HG02852 (cell line): ENCODE data around the gene PLEKHG1.

Experiments
- ATAC-seq: cut with Tn5 transposase; IDR thresholded peaks from one replicate; pipeline ENCODE4 v1.9.1; 2021; ENCODE audit warnings: mild to moderate bottlenecking, moderate library complexity; ENCODE audit not compliant: unreplicated experiment

Gene PLEKHG1

GRCh38 chr6:150599199-150600009, at the start of gene PLEKHG1:
PLEKHG1 (plus strand) TSS chr6:150599885; CDS start chr6:150733682, 133,797 bp downstream.
- peak; percentile 77 for ATAC-seq

- no peak for ATAC-seq
Observed at GRCh38 chr6:150550244-150550643, 49.4 kb upstream of the PLEKHG1 start.

GRCh38 chr6:150557043-150557599, 42.6 kb upstream of the PLEKHG1 start:
- ATAC-seq: no peak

GRCh38 chr6:150560004-150560883, 39.4 kb upstream of the PLEKHG1 start:
- ATAC-seq: no peak

- no peak for ATAC-seq
Observed at GRCh38 chr6:150560884-150561219, 38.8 kb upstream of the PLEKHG1 start.

GRCh38 chr6:150565945-150566344, 33.7 kb upstream of the PLEKHG1 start:
- ATAC-seq: no peak

GRCh38 chr6:150566486-150566885, 33.2 kb upstream of the PLEKHG1 start:
- ATAC-seq: no peak

- no peak for ATAC-seq
Observed at GRCh38 chr6:150567380-150567779, 32.3 kb upstream of the PLEKHG1 start.

- no peak for ATAC-seq
Observed at GRCh38 chr6:150567823-150568383, 31.8 kb upstream of the PLEKHG1 start.

- no peak for ATAC-seq
Observed at GRCh38 chr6:150568560-150568959, 31.1 kb upstream of the PLEKHG1 start.

- ATAC-seq: no peak
Observed at GRCh38 chr6:150569161-150569560, 30.5 kb upstream of the PLEKHG1 start.

GRCh38 chr6:150573041-150573681, 26.5 kb upstream of the PLEKHG1 start:
- no peak for ATAC-seq

GRCh38 chr6:150575836-150576235, 23.8 kb upstream of the PLEKHG1 start:
- no peak for ATAC-seq

GRCh38 chr6:150576651-150577226, 22.9 kb upstream of the PLEKHG1 start:
- no peak for ATAC-seq

GRCh38 chr6:150579611-150580010, 20.1 kb upstream of the PLEKHG1 start:
- no peak for ATAC-seq

GRCh38 chr6:150580489-150580888, 19.2 kb upstream of the PLEKHG1 start:
- no peak for ATAC-seq

- ATAC-seq: no peak
Observed at GRCh38 chr6:150584065-150584464, 15.6 kb upstream of the PLEKHG1 start.

- ATAC-seq: no peak
Observed at GRCh38 chr6:150584596-150584995, 15.1 kb upstream of the PLEKHG1 start.

- no peak for ATAC-seq
Observed at GRCh38 chr6:150586850-150587359, 12.8 kb upstream of the PLEKHG1 start.

- no peak for ATAC-seq
Observed at GRCh38 chr6:150587637-150588036, 12.0 kb upstream of the PLEKHG1 start.
